Stimulated activated CD4-positive, alpha-beta T cell treated with anti-CD3 and anti-CD28 coated beads, Interleukin-2, amount 100 ng/mL, for 48 hours (primary cell): ENCODE data around the gene ARID3A.

Experiments
- DNase-seq, 2 donors: peaks; one replicate each; pipeline ENCODE4 v3.0.0-alpha.2; 2020

The ARID3A gene

DNA sequence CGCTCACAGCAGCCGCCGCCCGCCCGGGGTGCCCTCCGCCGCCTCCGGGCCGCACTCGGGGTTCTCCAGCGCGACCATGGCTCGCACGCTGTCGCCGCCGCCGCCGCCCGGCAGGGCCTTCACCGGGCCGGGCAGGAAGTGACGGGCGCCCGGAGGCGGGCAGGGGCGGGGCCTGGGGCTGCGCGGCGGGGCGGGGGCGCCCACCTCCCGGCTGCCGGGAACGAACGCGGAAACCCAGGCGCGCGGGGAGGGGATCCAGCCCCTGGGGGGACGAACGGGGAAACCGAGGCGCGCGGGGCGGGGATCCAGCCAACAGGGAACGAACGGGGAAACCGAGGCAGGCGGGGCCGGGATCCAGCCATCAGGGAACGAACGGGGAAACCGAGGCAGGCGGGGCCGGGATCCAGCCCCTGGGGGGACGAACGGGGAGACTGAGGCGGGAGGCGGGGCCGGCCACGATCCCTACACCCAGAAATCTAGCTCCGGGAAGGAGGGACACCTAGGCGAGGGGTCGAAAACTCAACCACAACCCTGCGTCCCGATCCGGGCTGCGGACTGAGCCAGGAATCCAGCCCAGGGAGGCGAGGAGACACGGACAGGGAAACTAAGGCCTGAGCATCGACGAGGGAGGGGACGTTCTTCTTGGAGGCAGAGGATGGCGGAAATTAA, 12.6 kb upstream of the ARID3A start, which contains the start of gene R3HDM4:
TSS of gene R3HDM4 (minus strand) at position 140 of the 669 bp plus-strand sequence. CDS start at position 78, 62 bp downstream.
- DNase-seq: peak; percentile 81 to 84

DNA sequence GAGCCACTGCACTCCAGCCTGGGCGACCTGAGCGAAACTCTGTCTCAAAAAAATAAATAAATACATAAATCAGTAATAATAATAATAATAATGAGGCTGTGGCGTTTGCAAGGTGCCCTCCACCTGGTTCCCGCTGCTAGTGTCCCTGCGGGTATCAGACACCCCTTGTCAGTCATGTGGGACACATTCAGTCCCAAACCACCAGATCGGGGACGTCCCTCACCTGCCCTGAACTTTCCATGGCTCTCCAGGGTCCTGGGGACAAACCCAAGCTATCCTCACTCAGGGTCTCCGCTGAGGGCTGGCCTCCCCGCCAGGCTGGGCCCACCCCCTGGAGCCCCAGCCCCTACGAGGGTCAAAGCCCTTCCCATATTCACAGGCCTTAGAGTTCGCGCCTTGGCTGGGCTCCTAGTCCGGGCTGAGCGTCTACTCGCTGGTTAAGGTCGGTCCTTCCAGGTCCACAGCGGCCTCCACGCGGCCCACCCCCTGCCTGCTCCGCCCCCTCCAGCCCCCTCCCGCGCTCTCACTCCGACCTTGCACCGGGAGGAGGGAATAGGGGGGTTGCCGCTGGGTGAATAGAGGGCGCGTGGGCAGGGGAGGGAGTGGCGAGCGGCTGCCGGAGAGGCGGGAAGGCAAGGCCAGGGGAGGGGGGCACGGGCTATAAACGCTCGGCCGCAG, 9.1 kb upstream of the ARID3A start:
- peak in 1 of 2 donors; percentile 41 for DNase-seq

GRCh38 chr19:917323-918151, 8.3 kb upstream of the ARID3A start, which contains the start of gene KISS1R:
TSS of gene KISS1R (plus strand) at chr19:917333. CDS start at chr19:917503, 170 bp downstream.
- DNase-seq: peak in 1 of 2 donors; percentile 41

DNA sequence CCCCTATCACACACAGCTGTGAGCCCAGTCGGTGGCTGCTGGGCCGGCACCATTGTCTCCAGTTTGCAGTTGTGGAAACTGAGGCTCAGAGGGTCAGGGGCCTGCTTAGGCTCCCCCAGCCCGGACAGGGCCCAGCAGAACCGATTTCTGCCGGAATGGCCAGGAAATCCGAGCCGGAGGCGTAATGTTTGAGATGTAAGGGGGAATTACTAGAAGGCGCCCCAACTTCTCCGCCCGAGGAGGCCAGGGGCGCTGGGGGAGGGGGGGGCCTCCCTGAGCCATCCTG, 7.7 kb upstream of the ARID3A start:
- no peak for DNase-seq

DNA sequence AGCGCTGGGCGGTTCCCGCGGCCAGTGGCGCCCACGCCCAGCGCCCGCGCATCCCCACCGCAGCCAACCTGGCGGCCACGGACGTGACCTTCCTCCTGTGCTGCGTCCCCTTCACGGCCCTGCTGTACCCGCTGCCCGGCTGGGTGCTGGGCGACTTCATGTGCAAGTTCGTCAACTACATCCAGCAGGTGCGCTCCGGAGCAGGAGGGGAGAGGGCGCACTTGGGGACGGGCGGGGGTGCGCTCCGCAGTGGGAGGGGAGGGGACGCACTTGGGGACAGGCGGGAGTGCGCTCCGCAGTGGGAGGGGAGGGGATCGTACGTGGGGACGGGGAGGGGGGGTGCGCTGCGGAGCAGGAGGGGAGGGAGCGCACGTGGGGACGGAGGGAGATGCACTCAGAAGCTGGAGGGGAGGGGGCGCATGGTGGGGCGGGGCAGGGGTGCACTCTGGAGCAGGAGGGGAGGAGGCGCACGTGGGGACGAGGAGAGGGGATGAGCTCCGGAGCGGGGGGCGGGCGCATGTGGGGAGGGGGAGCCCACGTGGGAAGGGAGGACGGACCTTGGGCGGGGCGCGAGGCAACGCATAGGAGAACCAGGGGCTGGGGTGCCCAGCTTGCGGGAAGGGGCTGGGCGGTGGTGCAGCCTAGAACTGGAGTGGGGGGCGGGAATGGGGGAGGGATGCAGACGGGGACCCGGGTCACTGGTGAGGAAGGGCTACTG, 7.2 kb upstream of the ARID3A start:
- peak in 1 of 2 donors; percentile 53 for DNase-seq

GRCh38 chr19:919199-920050, 6.4 kb upstream of the ARID3A start:
- DNase-seq: peak in 1 of 2 donors; percentile 37

DNA sequence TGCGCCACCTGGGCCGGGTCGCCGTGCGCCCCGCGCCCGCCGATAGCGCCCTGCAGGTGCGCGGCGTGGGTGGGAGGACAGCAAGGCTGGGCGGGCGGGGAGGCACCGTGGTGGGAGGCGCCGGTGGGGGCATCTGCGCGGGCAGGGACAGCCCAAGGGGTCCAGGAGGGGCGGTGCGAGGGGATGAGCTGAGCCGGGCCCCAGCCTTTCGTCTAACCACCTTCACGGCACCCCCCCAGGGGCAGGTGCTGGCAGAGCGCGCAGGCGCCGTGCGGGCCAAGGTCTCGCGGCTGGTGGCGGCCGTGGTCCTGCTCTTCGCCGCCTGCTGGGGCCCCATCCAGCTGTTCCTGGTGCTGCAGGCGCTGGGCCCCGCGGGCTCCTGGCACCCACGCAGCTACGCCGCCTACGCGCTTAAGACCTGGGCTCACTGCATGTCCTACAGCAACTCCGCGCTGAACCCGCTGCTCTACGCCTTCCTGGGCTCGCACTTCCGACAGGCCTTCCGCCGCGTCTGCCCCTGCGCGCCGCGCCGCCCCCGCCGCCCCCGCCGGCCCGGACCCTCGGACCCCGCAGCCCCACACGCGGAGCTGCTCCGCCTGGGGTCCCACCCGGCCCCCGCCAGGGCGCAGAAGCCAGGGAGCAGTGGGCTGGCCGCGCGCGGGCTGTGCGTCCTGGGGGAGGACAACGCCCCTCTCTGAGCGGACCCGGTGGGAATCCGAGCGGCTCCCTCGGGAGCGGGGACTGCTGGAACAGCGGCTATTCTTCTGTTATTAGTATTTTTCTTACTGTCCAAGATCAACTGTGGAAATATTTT, 5.6 kb upstream of the ARID3A start:
- DNase-seq: peak; percentile 54 to 62

GRCh38 chr19:924553-925086, 1.2 kb upstream of the ARID3A start:
- peak in 1 of 2 donors; percentile 51 for DNase-seq

- no peak for DNase-seq
Measured at GRCh38 chr19:925087-925525, 729 bp upstream of the ARID3A start.

- no peak for DNase-seq
Measured at GRCh38 chr19:926323-926588, 421 bp downstream of the ARID3A start.

GRCh38 chr19:926589-927350, 935 bp downstream of the ARID3A start:
- DNase-seq: peak; percentile 49

DNA sequence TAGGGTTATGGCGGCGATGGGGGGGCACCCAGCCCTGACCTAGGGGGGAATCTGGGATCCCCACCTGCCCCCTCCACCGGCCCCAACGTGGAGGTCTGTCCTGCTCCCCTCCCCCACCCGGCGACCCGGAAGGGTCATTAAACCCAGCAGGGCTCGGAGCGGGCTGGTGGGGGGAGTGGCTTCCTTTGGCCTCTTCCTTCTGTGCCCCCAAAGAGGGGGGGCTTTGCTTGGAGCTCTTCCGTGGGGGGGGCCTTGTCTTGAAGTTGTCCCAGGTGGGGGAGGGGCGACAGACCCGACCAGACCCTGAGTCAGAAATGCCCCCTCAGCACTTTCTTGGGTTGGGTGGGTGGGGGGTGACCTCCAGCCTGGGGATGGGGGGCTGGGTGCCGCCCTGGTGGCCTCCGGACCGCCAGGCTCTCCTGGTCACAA, 1.5 kb downstream of the ARID3A start:
- no peak for DNase-seq

- no peak for DNase-seq
Measured at GRCh38 chr19:927780-928401, 2.1 kb downstream of the ARID3A start.

- DNase-seq: no peak
Measured at GRCh38 chr19:928471-929202, 2.8 kb downstream of the ARID3A start.

- no peak for DNase-seq
Measured at GRCh38 chr19:929203-929890, 3.5 kb downstream of the ARID3A start.

DNA sequence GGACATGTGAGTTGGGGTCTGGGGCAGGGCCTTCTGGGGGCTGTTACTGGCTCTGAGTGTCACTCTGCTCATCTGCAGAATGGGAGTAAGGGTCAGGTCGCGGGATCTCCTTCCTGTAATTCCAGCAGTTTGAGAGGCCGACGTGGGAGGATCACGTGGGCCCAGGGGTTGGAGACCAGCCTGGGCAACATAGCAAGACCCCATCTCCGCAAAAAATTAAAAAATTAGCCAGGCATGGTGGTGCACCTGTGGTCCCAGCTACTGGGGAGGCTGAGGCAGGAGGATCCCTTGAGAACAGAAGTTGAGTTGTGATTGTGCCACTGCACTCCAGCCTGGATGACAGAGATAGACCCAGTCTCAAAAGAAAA, 4.0 kb downstream of the ARID3A start:
- no peak for DNase-seq

DNA sequence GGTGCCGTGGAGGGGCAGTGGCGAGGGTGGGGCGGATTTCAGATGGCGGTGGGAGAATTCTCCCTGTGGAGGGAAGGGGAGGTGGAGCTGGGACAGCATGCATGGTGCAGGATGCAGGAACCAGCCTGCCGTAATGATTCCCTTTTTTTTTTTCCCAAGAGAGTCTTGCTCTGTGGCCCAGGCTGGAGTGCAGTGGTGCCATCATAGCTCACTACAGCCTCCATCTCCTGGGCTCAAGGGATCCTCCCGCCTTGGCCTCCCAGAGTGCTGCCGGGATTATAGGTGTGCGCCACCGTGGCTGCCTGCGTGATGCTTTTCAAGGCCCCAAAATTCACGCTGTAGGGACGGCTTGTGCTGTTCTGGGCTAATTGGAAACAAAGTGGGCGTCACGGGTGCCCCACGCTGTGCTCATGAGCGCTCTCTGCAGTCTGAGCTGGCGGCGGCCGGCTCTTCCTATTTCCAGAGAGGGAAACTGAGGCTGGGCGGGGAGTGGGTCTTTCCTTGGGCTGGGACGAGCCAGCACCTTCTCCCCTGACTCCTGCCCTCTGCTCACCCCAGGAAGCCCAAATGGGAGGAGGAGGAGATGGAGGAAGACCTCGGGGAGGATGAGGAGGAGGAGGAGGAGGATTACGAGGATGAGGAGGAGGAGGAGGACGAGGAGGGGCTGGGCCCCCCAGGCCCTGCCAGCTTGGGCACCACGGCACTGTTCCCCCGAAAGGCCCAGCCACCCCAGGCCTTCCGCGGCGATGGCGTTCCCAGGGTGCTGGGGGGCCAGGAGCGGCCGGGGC, 6.2 kb downstream of the ARID3A start:
- no peak for DNase-seq
